GM12878 (cell line): ENCODE data around the gene FBXO42. TPM values are rescaled to one million over a fixed set of nuclear protein-coding genes. Genes with fewer than 3 reads are reported as not detected.

Experiments
- ATAC-seq: fragments of 200-7000 bp; cut with Tn5 transposase; 3 replicates; pipeline ENCODE4 v1.9.1; 2020; ENCODE audit warnings: mild to moderate bottlenecking, moderate library complexity
- BruUV-seq: library from RNA; stranded (reverse); fragments of 400-500 nt; replicated peaks from 2 replicates; lab custom pipeline; 2021; lab: Mats Ljungman, UMichigan
- CTCF ChIA-PET: fragments of 300-600 bp; sonication (Branson Sonifier 250); formaldehyde crosslinking; extraction: SDS; loops from one replicate; lab custom pipeline; 2021; ENCODE audit warnings: inconsistent platforms; lab: Yijun Ruan, JAX
- POLR2A ChIA-PET: fragments of 350-600 bp; formaldehyde crosslinking; extraction: SDS; loops from one replicate; lab custom pipeline; 2021; ENCODE audit warnings: inconsistent platforms; lab: Charles Lee
- RAD21 ChIA-PET: fragments of 300-600 bp; sonication (Branson Sonifier 250); formaldehyde crosslinking; loops from one replicate; lab custom pipeline; 2023; ENCODE audit warnings: antibody characterized with exemption; ENCODE audit not compliant: unreplicated experiment; lab: Charles Lee
- SMC1A ChIA-PET: fragments of 300-600 bp; sonication (Branson Sonifier 250); formaldehyde crosslinking; loops from one replicate; lab custom pipeline; 2023; ENCODE audit not compliant: unreplicated experiment, uncharacterized antibody; lab: Charles Lee
- DNase-seq: peaks from one replicate; pipeline ENCODE4 v3.0.0-alpha.2; 2011; ENCODE audit warnings: low read depth, low spot score
- FAIRE-seq: peaks from 3 replicates; lab custom pipeline; 2011; peaks lifted over from hg19 to GRCh38; lab: Jason Lieb, UNC
- H2AFZ ChIP-seq: 2 replicates; pipeline ENCODE4 v1.6.0; 2011; ENCODE audit warnings: low read depth, low read length, control low read depth; ENCODE audit not compliant: control insufficient read depth
- H3K27ac ChIP-seq: 2 replicates; pipeline ENCODE4 v1.5.1; 2011; ENCODE audit warnings: control low read depth; ENCODE audit not compliant: control insufficient read depth, insufficient read depth
- H3K27me3 ChIP-seq, 2 experiments: replicated peaks in 1 of 2; 2 replicates each; pipeline versions ENCODE4 v1.6.0 to v1.6.1; 2011; ENCODE audit warnings: low read length in 1 of 2; ENCODE audit not compliant: control insufficient read depth in 2 of 2, insufficient read depth in 2 of 2
- H3K36me3 ChIP-seq, 2 experiments: 2 replicates each; pipeline ENCODE4 v1.5.1; 2011; ENCODE audit warnings: low read length in 1 of 2; ENCODE audit not compliant: control insufficient read depth in 2 of 2, insufficient read depth in 2 of 2
- H3K4me1 ChIP-seq: 2 replicates; pipeline ENCODE4 v1.6.1; 2011; ENCODE audit warnings: mild to moderate bottlenecking, low read length, moderate library complexity, mixed read lengths; ENCODE audit not compliant: control insufficient read depth, insufficient read depth
- H3K4me2 ChIP-seq: 2 replicates; pipeline ENCODE4 v1.6.0; 2011; ENCODE audit warnings: control low read depth; ENCODE audit not compliant: control insufficient read depth, insufficient read depth
- H3K4me3 ChIP-seq: fragments of 200-600 bp; sonication (generic); 2 replicates; pipeline ENCODE4 v1.5.1; 2016
- H3K79me2 ChIP-seq: 2 replicates; pipeline ENCODE4 v1.6.0; 2011; ENCODE audit warnings: low read length; ENCODE audit not compliant: control insufficient read depth, insufficient read depth
- H3K9ac ChIP-seq: 2 replicates; pipeline ENCODE4 v1.8.0; 2011; ENCODE audit warnings: low read length, control low read depth, mixed read lengths; ENCODE audit not compliant: control insufficient read depth, insufficient read depth
- H3K9me3 ChIP-seq: replicated peaks from 3 replicates; pipeline ENCODE4 v1.5.1; 2011; ENCODE audit warnings: mild to moderate bottlenecking, low read length; ENCODE audit not compliant: control insufficient read depth, insufficient read depth
- H4K20me1 ChIP-seq: 2 replicates; pipeline ENCODE4 v1.6.0; 2011; ENCODE audit not compliant: control insufficient read depth, insufficient read depth
- CBX3 ChIP-seq: fragments of 200-600 bp; sonication (generic); IDR thresholded peaks from 2 replicates; pipeline ENCODE4 v1.6.1; 2016; ENCODE audit warnings: low read depth, borderline replicate concordance
- CBX5 ChIP-seq: sonication (generic); IDR thresholded peaks from 2 replicates; pipeline ENCODE4 v1.6.1; 2016; ENCODE audit warnings: low read depth, moderate library complexity, mild to moderate bottlenecking, inconsistent platforms
- HCFC1 ChIP-seq: fragments of 150-350 bp; IDR thresholded peaks from 2 replicates; pipeline ENCODE4 v1.6.1; 2014; ENCODE audit warnings: low read length
- HDAC6 ChIP-seq: fragments of 200-600 bp; sonication (generic); IDR thresholded peaks from one replicate; pipeline ENCODE4 v1.8.0; 2017; ENCODE audit warnings: antibody characterized with exemption; ENCODE audit not compliant: unreplicated experiment
- MEF2A ChIP-seq: IDR thresholded peaks from 2 replicates; pipeline ENCODE4 v1.6.1; 2011; ENCODE audit warnings: low read depth, mild to moderate bottlenecking, low read length, moderate library complexity; ENCODE audit not compliant: insufficient read depth
- NFYA ChIP-seq: IDR thresholded peaks from 2 replicates; pipeline ENCODE4 v1.6.1; 2011; ENCODE audit warnings: low read depth, mild to moderate bottlenecking, low read length, improper control_type of control experiment, borderline replicate concordance
- NR2F1 ChIP-seq: fragments of 450-650 bp; conservative IDR thresholded peaks from 2 replicates; pipeline ENCODE4 v1.6.1; 2017; ENCODE audit warnings: mild to moderate bottlenecking
- PAX8 ChIP-seq: fragments of 450-650 bp; IDR thresholded peaks from 2 replicates; pipeline ENCODE4 v1.6.1; 2017; ENCODE audit warnings: mild to moderate bottlenecking, moderate library complexity
- PKNOX1 ChIP-seq: fragments of 450-650 bp; IDR thresholded peaks from 2 replicates; pipeline ENCODE4 v1.6.1; 2016; ENCODE audit warnings: mild to moderate bottlenecking
- POLR2AphosphoS5 ChIP-seq: IDR thresholded peaks from 2 replicates; pipeline ENCODE4 v1.6.1; 2011; ENCODE audit warnings: mild to moderate bottlenecking, low read length, inconsistent platforms
- RUNX3 ChIP-seq: IDR thresholded peaks from 2 replicates; pipeline ENCODE4 v1.6.1; 2012; ENCODE audit warnings: low read length, inconsistent platforms
- SKIL ChIP-seq: fragments of 450-650 bp; IDR thresholded peaks from 2 replicates; pipeline ENCODE4 v1.6.1; 2017; ENCODE audit warnings: mild to moderate bottlenecking, low read depth, inconsistent platforms; ENCODE audit not compliant: poor library complexity, severe bottlenecking
- SMAD5 ChIP-seq: IDR thresholded peaks from 2 replicates; pipeline ENCODE4 v1.6.1; 2016; ENCODE audit warnings: antibody characterized with exemption, low read depth
- SREBF1 ChIP-seq: IDR thresholded peaks from 2 replicates; pipeline ENCODE4 v1.6.1; 2012; ENCODE audit warnings: mild to moderate bottlenecking, low read length
- TARDBP ChIP-seq: IDR thresholded peaks from 2 replicates; pipeline ENCODE4 v1.6.1; 2016; ENCODE audit warnings: borderline replicate concordance
- WRNIP1 ChIP-seq: IDR thresholded peaks from 2 replicates; pipeline ENCODE4 v1.6.1; 2011; ENCODE audit warnings: low read depth, low read length, improper control_type of control experiment, borderline replicate concordance
- WGBS: methylation state at CpG from one replicate; pipeline ENCODE4 v1.1.6; 2016; ENCODE audit warnings: low lambda C conversion rate; ENCODE audit not compliant: insufficient replicate concordance, insufficient coverage; ENCODE audit errors: missing lambda C conversion rate; 5-methylcytosine and 5-hydroxymethylcytosine counted together
- in situ Hi-C: fragments of 300-500 bp; cut with MboI; formaldehyde crosslinking; loops from 9 replicates; pipeline ENCODE4 v1.14.3; 2018; ENCODE audit warnings: mixed read lengths
- intact Hi-C: fragments of 100-400 bp; cut with micrococcal nuclease; formaldehyde crosslinking; loops from one replicate; pipeline ENCODE4 v1.14.2; 2022; ENCODE audit not compliant: unreplicated experiment
- polyA plus RNA-seq, 11 experiments: library from polyadenylated mRNA; depleted of rRNA in 4 of 11; unstranded in 6 of 11; stranded (reverse) in 5 of 11; fragments of >200 nt; fragmentation: Nextera tagmentation in 4 of 11; fragmentation: Illumina TruSeq in 1 of 11; extraction: Ambion mirVana in 4 of 11; extraction: Trizol in 1 of 11; gene quantifications; 1 replicate in 1 of 11; 2 replicates in 10 of 11; pipeline versions ENCODE4 v1.2.1 to v1.2.3, GENCODE V29; 2011 to 2016; ENCODE audit warnings: inconsistent platforms in 2 of 11, missing spikeins in 2 of 11, low read depth in 1 of 11
- total RNA-seq, 4 experiments: library from RNA; depleted of rRNA in 3 of 4; stranded (reverse); fragments of >200 nt in 3 of 4; fragmentation: Illumina TruSeq in 1 of 4; extraction: Trizol in 1 of 4; gene quantifications; 2 replicates each; pipeline versions ENCODE4 v1.2.1 to v1.2.3, GENCODE V29; 2013 to 2021
- TF ChIP-seq, protein P1 (sequence below): IDR thresholded peaks from 2 replicates; pipeline ENCODE4 v1.6.1; 2012; ENCODE audit warnings: low read depth, low read length, improper control_type of control experiment
- TF ChIP-seq, protein P2 (sequence below): fragments of 150-350 bp; IDR thresholded peaks from 2 replicates; pipeline ENCODE4 v1.6.1; 2014; ENCODE audit warnings: mild to moderate bottlenecking, low read depth, low read length

The FBXO42 gene
- total and polyA plus RNA-seq, 10 of the 15 experiments (the other 5 are each of a cell fraction or from before 2014, with no cell fraction given) = 6.1 to 23.8 (median 15.2) TPM

GRCh38 chr1:16236511-16237342 lies 115.6 kb downstream of the FBXO42 start, which contains the start of gene CPLANE2:
Gene CPLANE2 (minus strand): TSS chr1:16237183. CDS start chr1:16236742, 441 bp downstream.
- TSS peak; percentile 66 for BruUV-seq
- ChIA-PET POLR2A (interaction anchor here (0.9 to 1.9 kb wide), 6 partner anchors 19 to 402 kb away, joined by 3 to 14 read pairs (median 4); partner anchors contain the start of gene SZRD1), SMC1A (interaction anchor here (1.0 to 1.8 kb wide), 7 partner anchors 11 to 158 kb away, joined by 3 to 11 read pairs (median 3); no protein-coding TSS in a partner anchor), CTCF (interaction anchor here (0.6 to 4.1 kb wide), 8 partner anchors 9 to 158 kb away, joined by 3 to 27 read pairs (median 3); no protein-coding TSS in a partner anchor), RAD21 (interaction anchor here (0.6 to 2.3 kb wide), 7 partner anchors 20 to 158 kb away, joined by 3 to 9 read pairs (median 5); no protein-coding TSS in a partner anchor)
- Histone ChIP-seq H3K9me3 (no peaks in the 10 kb centered on the region), H3K27me3 (no peaks in the 10 kb centered on the region), H3K4me2 (peak within 1 kb of the TSS; percentile 98), H3K9ac (peak within 1 kb of the TSS; percentile 79), H3K4me1 (peaks cover 17% of the 10 kb centered on the region), H3K79me2 (no peaks in the 10 kb centered on the region), H2AFZ (peak within 1 kb of the TSS; percentile 94), H3K27ac (peak within 1 kb of the TSS; percentile 84), H3K36me3 (no peaks in the 10 kb centered on the region), H4K20me1 (no peaks in the 10 kb centered on the region), H3K4me3 (peak within 1 kb of the TSS; percentile 68)
- DNase-seq = peak; percentile 76
- intact Hi-C loops = loop anchor here (5.0 kb wide), 1 partner anchor 131 kb away; the partner anchor contains the start of gene SZRD1
- in situ Hi-C loops = no loop called here
- ATAC-seq = peak; percentile 93
- under 1% methylated on average over 56 of the region's 57 CpGs for WGBS
- peak; percentile 47 for FAIRE-seq
- TF ChIP-seq CBX5 (no peak), HDAC6 (no peak), TARDBP (no peak), RUNX3 (no peak), CBX3 (no peak), WRNIP1 (no peak), NR2F1 (no peak), PAX8 (no peak), HCFC1 (no peak; the same call in 1 of the 2 replicates), MEF2A (no peak), SREBF1 (no peak), SMAD5 (no peak), SKIL (no peak), POLR2AphosphoS5 (no peak; the same call in 1 of the 2 replicates), PKNOX1 (no peak), NFYA (no peak)
- TF ChIP-seq, protein P1, sequence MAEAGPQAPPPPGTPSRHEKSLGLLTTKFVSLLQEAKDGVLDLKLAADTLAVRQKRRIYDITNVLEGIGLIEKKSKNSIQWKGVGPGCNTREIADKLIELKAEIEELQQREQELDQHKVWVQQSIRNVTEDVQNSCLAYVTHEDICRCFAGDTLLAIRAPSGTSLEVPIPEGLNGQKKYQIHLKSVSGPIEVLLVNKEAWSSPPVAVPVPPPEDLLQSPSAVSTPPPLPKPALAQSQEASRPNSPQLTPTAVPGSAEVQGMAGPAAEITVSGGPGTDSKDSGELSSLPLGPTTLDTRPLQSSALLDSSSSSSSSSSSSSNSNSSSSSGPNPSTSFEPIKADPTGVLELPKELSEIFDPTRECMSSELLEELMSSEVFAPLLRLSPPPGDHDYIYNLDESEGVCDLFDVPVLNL = no peak
- TF ChIP-seq, protein P2, sequence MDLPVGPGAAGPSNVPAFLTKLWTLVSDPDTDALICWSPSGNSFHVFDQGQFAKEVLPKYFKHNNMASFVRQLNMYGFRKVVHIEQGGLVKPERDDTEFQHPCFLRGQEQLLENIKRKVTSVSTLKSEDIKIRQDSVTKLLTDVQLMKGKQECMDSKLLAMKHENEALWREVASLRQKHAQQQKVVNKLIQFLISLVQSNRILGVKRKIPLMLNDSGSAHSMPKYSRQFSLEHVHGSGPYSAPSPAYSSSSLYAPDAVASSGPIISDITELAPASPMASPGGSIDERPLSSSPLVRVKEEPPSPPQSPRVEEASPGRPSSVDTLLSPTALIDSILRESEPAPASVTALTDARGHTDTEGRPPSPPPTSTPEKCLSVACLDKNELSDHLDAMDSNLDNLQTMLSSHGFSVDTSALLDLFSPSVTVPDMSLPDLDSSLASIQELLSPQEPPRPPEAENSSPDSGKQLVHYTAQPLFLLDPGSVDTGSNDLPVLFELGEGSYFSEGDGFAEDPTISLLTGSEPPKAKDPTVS = no peak
